Stimulated activated CD4-positive, alpha-beta T cell treated with anti-CD3 and anti-CD28 coated beads, TNF-alpha, amount 100 ng/mL, for 24 hours (primary cell): ENCODE data around the gene PCNT.
"Not testable (repeated sequence)": the region's sequence is repeated elsewhere in the genome, so short reads cannot be mapped to it uniquely, and the experiment has no call there.

Experiments used
- DNase-seq, 3 experiments: peaks; one replicate each; pipeline ENCODE4 v3.0.0-alpha.2; 2020; ENCODE audit warnings: low read depth in 3 of 3

Gene PCNT

DNA sequence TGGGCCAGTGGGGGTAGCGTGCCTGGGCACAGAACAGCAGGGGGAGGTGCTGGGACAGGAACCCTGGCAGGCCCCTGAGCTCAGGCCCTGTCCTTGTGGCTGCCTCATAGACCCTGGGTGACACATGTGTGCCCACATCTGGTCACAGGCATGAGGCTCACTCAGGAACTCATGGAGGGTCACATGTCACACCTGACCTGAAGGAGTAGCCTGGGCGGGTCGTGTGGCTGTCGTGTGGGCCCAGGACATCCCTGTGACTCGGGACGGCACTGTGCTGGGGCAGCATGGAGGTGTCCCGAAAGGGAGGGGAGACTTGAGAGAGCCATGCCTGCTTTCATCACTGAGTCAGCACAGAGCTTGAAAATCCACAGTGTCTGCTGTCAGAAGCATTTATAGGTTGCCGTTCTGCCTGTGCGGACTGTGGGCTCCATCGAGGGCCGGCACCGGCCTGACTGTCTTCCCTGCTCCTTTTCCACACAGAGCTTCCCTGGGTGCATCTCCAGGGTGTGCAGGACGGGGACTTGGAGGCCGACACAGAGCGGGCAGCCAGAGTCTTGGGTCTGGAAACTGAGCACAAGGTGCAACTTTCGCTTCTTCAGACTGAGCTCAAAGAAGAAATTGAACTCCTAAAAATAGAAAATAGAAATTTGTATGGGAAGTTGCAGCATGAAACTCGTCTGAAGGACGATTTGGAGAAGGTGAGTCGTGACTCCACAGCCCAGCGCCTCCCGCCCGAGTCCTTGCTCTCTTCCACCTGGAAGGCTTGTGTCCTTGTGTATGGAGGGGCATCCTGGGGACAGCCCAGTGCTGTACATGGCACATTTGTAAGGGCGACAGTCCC, 32.8 kb downstream of the PCNT start:
- DNase-seq: no peak

DNA sequence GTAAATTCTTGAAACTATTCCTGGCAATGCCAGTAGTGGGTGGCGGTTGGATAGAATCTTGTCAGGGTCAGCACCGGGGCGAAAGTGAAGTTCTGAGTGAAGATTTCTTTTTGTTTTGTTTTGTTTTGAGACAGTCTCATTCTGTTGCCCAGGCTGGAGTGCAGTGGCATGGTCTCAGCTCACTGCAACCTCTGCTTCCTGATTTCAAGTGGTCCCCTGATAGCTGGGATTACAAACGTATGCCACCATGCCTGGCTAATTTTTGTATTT, 33.3 kb downstream of the PCNT start:
- no peak for DNase-seq

DNA sequence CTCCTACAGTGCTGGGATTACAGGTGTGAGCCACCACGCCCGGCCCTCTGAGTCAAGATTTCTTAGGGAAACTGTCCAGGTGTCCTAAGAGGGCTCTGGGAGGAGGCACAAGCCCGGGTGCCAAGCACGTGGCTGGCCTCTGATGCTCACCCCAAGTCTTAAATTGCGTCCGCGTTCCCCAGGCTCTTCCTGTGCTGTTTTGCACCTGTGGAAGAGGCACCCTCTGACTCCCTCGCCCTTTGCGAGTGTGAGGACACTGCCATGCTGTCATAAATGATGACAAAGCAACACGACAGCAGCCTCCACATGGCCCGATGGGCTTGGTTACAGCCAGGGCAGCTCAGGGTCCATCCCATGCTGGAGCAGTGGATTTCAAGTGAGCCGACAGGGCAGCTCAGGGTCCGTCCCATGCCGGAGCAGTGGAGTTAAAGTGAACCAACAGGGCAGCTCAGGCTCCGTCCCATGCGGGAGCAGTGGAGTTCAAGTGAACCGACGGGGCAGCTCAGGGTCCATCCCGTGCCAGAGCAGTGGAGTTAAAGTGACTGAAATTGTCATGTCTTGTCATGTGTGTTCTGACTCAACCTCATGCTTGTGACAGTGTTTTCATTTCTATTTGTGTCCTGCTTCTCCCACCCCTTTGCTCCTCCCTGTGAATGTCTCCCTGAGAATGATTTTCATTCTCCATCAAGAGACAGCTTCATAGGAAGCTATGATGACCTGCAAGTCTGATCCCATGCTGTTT, 33.9 kb downstream of the PCNT start:
- no peak for DNase-seq

DNA sequence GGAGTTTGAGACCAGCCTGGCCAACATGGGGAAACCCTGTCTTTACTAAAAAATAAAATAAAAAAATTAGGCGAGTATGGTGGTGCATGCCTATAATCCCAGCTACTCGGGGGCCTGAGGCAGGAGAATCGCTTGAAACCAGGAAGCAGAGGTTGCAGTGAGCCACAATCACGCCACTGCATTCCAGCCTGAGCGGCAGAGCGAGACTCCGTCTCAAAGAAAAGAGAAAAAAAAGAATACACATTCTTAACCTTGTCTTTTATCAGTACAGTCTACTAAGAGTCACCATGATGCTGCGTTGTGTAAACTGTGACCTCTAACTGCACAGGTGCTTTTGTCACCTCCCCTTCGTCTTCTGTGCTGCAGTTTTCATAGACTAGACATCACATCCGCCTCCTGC, 37.2 kb downstream of the PCNT start:
- no peak for DNase-seq

DNA sequence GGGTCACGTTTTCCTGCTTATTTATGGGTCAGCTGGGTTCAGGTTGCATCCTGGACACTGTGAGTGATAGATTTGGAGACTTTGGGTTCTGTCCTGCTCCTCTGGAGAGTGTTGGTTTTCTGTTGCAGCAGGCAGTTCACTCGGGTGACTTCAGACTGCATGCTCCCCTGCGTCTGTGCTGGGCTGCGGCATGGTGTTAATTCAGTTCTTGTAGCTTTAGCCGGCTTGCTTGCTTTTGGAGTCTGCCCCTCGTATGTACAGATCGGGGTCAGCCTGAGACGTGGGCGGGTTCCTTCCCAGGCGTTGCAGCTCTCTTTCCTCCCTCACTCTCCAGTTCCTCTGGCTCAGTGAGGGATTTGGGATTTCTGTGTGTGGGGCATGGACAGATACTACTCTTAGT, 38.0 kb downstream of the PCNT start:
- DNase-seq: no peak

DNA sequence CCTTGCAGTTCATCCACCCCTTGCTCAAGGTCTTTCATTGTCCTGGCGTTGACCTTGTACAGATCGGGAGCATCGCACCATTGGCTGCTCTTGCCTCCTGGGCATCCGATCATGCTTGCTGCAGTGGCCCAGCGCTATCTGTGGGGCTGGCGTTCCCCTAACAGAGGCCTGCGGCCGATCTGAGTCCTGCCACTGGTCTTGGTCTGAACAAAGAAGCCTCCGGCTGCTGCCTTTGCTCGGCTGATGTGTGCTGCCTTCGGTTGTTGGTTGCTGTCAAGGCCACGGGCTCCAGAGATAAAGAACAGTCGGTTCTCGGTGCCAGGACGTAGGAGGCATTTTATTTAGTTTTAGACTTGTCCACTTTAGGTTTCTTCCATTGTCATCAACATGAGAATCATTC, 39.0 kb downstream of the PCNT start:
- DNase-seq: no peak

DNA sequence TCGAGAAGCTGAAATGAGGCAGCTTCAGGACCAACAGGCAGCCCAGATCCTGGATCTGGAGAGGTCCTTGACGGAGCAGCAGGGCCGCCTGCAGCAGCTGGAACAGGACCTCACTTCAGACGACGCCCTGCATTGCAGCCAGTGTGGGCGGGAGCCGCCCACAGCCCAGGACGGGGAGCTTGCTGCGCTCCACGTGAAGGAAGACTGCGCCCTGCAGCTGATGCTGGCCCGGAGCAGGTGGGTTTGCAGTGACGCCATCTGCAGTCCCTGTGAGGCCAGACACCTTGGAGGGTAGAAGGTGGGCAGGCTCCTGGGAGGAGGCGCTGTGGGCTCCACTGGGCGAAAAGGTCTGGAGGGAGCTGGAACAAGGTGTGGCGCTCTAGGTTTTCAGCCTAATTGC, 39.7 kb downstream of the PCNT start:
- no peak for DNase-seq

DNA sequence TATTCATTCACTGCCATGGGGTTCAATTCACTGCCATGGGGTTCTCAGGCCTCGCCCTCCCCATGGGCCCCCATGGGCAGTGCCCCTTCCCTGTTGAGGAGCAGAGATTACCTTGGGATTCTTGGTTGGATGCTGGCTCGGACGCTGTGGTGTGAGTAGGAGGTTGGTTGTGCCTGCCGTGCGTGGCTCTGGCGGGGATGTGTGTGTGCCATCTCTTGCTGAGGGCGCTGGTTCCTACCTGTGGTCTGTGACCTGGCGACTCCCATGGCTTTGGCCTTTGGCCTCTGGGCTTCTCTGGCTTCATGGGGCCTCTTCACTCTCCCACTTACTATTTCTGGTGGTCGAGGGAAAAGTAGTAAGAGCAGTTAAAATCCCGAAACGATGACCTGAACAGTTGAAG, 42.1 kb downstream of the PCNT start:
- no peak for DNase-seq

DNA sequence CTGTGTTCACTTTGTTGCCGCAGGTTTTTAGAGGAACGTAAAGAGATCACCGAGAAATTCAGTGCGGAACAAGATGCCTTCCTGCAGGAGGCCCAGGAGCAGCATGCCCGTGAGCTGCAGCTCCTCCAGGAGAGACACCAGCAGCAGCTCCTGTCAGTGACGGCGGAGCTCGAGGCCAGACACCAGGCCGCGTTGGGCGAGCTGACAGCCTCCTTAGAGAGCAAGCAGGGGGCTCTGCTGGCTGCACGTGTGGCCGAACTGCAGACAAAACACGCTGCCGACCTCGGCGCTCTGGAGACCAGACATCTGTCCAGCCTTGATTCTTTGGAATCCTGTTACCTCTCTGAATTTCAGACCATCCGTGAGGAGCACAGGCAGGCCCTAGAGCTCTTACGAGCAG, 42.6 kb downstream of the PCNT start:
- DNase-seq: no peak

DNA sequence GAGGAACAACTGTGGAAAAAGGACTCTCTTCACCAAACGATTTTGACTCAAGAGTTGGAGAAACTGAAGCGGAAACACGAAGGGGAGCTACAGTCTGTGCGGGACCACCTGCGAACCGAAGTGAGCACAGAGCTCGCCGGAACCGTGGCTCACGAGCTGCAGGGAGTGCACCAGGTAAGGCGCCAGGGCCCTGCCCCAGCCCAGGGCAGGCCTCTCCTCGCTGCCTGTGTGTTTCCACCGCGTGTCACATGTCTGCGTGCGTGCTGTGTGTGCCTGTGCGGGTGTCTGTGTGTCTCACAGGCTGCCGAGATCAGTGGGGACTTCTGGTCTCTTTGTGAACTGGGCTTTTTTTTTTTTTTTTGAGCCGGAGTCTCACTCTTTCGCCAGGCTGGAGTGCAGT, 43.0 kb downstream of the PCNT start:
- DNase-seq: no peak

DNA sequence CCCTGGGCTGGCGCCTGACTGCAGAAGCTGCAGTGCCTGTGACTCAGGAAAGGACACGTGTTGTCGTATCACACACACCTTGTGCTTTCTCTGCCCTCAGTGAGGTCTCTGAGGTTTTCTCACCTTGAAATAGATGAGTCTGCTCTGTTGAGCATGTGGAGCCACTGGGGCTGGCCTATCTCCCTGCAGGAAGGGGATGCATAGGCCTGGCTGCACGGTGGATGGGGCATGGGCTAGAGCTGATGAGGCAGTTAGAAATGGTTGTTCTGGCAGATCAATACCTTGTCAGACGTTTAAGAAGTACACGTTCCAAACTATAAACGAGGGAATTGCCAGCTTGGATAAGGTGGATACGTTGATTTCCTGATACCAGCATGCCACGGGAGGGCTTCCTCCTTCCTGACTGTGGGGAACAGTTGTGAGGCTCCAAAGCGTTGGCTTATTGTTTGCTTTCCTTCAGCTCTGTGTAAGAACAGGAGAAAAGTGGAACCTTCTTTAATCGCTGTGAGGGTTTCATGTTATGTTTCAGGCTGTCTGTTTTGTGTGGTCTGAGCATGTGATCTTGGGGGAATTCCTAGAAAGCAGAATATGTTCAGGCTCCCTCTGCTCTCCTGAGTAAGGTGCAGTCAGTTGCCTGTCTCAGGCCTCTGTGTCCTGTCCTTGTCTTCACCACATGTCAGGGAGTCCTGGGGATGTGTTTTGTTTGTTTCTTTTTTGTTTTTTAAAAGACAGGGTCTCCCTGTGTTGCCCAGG, 44.8 kb downstream of the PCNT start:
- peak in 2 of 3 experiments; percentile 1 to 15 for DNase-seq

DNA sequence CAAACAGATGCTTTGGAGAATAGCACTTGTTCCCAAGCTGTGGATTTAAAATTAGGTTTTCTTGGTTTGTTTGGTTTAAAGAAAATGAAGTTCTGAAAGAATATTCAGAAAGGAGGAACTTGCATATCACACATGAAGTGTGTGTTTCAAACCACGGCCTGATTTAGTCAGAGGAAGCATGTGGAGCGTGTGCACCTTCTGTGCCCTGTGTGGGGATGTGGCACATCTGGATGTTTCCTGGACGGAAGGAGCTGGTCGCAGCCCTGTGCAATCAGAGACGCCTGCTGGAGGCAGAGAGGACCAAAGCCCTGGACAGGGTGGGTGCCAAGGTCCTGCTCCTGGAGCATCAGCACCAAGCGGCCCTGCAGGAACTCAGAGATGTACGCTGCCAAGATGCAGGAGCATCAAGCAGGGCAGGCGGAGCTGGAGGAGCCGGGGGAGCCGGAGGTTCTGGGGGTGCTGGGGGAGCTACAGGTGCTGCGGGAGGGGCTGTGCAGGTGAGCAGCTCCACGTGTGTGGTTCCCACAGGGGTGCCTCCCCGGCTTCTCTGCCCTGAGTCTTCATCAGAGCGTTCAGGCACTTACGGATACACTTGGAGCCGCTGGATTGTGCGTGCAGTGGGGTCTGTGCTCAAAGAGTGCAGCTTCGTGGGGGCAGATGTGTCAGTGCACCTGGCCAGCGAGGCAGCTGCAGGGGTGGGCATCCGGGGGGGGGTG, 45.7 kb downstream of the PCNT start:
- DNase-seq: no peak

DNA sequence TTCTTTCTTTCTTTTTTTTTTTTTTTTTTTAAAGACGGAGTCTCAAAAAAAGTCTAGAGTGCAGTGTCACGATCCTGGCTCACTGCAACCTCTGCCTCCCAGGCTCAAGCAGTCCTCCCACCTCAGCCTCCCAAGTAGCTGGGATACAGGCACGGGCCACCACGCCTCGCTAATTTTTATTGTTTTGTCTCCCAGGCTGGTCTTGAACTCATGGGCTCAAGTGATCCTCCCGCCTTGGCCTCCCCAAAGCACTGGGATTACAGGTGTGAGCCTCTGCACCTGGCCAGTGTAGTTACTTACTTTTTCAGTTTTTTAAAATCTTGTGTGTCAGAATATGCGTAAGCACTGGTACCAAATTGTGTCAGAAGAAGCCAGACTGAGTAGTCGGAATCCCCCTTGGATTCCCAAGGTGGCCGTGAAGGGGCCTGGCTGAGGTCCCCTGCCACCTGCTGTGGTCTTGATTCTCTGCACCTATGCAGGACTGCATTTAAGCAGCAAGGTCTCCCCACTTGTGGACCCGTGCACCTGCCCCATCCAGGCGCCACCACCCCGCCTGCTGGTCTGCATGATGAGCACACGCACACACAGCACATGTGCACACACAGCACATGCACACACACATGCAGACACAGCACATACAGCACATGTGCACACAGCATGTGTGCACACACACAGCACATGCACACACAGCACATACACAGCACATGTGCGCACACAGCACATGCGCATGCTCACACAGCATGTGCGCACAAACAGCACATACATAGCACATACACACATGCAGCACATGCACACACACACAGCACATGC, 47.5 kb downstream of the PCNT start:
- DNase-seq: no peak

DNA sequence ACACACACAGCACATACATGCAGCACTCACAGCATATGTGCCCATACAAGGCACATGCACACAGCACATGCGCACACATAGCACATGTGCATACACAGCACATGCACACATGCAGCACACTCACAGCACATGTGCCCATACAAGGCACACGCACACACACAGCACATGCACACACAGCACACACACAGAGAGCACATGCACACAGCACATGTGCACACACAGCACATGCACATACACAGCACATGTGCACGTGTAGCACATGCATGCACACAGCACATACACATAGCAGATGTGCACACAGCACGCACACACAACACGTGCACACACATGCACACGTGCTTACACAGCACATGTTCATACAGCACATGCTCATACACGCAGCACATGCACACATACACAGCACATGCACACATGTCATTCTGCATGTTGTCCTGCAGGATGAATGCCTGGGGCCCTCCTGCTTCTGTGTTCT, 48.1 kb downstream of the PCNT start:
- no peak for DNase-seq

DNA sequence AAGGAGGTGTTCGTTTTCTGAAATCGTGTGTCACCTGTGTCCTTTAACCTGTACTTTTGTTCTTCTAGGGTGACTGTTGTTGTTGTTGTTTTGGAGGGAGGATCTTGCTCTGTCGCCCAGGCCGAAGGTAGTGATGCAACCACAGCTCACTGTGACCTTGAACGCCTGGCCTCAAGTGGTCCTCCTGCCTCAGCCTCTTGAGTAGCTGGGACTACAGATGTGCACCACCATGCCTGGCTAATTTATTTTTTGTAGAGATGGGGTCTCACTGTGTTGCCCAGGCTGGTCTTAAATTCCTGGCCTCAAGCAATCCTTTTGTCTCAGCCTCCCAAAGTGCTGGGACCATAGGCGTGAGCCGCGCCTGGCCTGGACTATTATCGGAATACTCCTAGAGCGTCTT, 49.0 kb downstream of the PCNT start:
- not testable (repeated sequence) for DNase-seq

DNA sequence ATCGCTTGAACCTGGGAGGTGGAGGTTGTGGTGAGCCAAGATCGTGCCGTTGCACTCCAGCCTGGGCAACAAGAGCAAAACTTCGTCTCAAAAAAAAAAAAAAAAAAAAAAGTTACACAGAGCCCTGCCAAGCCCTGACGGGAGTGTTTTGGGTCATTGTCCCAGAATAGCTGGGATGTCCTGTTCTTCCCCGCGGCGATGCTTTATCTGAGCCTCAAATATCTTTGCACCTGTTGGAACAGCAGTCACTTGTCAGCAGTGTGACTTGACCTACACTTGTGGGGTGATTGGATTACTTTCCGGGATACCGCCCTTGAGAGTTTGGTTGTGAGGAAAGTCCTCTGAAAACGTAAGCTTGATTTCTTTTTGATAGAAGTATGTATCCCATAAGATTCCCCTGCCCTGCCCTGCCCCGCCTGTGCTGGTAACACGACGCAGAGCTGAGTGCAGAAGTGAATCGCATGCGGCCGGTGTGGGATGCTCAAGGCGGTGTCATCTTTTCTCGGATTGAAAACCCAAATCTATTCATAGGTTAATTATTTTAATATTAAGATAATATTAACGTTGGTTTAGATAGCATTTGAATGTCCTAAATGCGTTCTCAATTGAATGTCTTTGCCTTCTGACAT, 50.9 kb downstream of the PCNT start:
- DNase-seq: no peak

DNA sequence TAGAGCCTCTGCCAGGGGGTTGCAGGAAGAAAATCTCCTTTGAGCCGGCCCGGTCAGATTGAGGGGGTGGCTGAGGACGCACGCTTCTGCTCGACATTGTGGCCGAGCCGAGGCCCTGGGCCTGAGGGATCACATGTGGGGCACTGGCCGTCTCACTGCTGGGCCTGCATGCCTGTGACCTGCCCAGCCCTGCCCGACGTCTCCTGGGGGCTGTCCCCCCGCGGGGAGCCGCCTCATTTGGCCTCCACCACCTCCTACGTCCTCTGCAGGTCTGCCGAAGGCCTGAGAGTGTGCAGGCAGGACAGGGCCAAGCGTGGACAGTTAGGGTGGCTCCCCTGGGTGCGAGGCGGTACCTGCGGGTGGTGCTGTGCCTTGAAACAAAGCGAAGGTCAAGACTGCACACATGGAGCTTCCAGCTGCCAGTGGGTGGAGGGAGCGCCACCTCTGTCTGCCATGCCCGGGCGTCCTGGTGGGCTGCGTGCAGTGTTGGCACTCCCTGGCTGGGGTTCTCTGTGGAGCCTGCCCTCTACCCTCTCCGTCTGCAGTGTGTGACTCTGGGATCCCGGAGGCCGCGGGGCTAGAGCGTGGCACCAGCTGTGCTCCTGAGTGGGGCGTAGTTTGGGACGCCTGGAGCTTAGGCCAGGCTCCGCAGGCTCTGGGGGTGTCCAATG, 51.7 kb downstream of the PCNT start:
- no peak for DNase-seq

DNA sequence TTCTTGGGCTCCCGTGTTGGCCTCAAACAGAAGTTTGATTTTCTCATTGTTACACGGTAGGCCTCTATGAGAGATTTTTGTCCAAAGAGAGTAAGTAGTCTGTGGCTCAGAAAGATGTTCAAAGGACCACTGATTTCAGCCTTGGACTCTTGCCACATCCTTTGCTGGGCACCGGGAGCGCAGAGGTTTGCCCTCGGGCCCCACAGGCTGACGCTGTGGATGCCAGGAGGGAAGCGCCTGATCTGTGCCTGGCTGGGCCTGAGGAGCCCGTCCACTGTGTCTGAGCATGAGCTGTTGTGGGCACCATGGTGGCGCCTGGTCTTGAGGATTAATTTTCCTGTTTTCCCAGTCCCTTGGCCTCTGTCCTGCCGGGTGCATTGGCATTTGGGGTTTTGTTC, 52.3 kb downstream of the PCNT start:
- DNase-seq: no peak

DNA sequence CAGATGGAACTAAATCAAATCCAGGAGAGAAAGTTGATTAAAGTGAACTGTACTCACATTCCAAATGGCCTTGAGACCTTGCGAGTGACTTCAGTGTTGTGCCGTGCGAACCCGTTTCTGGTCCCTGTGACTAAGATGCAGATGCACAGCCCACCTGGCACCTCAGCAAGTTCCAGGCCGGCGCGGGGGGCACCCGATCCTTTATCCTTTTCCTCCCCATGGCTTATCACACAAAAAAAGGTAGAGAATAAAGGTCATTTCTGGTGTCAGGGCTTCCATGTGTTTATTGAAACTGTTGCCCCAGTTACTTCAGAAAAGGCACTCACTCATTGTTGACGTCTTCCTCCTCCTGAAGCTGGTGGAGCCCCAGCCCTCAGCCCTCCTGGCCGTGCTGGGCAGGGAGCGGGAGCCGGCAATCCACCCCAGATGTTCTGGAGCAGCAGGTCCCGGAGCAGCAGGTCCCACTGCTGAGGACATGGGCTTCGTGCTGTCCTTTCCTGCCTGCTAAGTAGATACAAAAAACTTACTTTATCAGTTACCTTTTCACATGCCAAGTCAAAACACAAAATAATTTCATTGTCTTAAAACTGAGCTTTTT, 53.0 kb downstream of the PCNT start:
- DNase-seq: no peak

DNA sequence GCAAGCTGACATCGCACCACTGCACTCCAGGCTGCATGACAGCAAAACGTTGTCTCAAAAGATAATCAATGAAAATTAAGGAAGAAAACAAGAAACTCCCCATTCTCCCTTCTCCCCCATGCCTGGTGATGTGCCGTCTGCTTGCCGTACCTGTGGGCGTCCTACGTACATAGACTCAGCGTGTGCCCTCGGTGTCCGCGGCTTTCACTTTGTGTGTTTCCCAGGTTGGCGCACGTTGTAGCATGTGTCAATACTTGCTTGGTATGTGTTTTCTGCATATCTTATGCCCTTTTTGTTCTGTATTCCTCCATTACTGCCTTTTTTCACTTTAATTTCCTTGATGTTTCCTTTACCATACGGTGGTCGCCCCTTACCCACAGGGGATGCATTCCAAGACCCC, 53.8 kb downstream of the PCNT start:
- no peak for DNase-seq
